Endodermal cell (in vitro differentiated cells): ENCODE results near the gene APBA2. TPM values are rescaled to one million over a fixed set of nuclear protein-coding genes. Genes with fewer than 3 reads are reported as not detected.

Experiments
- DNase-seq: peaks from one replicate; pipeline ENCODE4 v3.0.0-alpha.2; 2017
- H3K27ac ChIP-seq: 2 replicates; pipeline ENCODE4 v1.5.1; 2013; ENCODE audit warnings: mild to moderate bottlenecking, low read depth, low read length, moderate library complexity
- H3K27me3 ChIP-seq: 2 replicates; pipeline ENCODE4 v1.6.1; 2013; ENCODE audit warnings: mild to moderate bottlenecking, low read length, moderate library complexity; ENCODE audit not compliant: insufficient read depth, control insufficient read depth, poor library complexity, severe bottlenecking
- H3K36me3 ChIP-seq: 2 replicates; pipeline ENCODE4 v1.7.0; 2013; ENCODE audit warnings: mild to moderate bottlenecking, low read length, moderate library complexity; ENCODE audit not compliant: control insufficient read depth, insufficient read depth
- H3K4me1 ChIP-seq: one replicate; pipeline ENCODE4 v1.7.0; 2013; ENCODE audit warnings: low read length; ENCODE audit not compliant: control insufficient read depth, insufficient read depth
- H3K4me3 ChIP-seq: 2 replicates; pipeline ENCODE4 v1.5.1; 2013; ENCODE audit warnings: mild to moderate bottlenecking, low read length, moderate library complexity
- H3K9ac ChIP-seq: 2 replicates; pipeline ENCODE4 v1.6.1; 2013; ENCODE audit warnings: mild to moderate bottlenecking, low read length, moderate library complexity; ENCODE audit not compliant: poor library complexity, severe bottlenecking; ENCODE audit errors: extremely low read depth
- H3K9me3 ChIP-seq: 2 replicates; pipeline ENCODE4 v1.6.1; 2013; ENCODE audit warnings: mild to moderate bottlenecking, low read length, moderate library complexity; ENCODE audit not compliant: control insufficient read depth
- H3K27ac Mint-ChIP-seq: 2 replicates; pipeline ENCODE4 v1.8.0; 2020; ENCODE audit warnings: mixed read lengths
- H3K27me3 Mint-ChIP-seq: 2 replicates; pipeline ENCODE4 v1.8.0; 2021; ENCODE audit warnings: mild to moderate bottlenecking, mixed read lengths; ENCODE audit not compliant: insufficient read depth
- H3K36me3 Mint-ChIP-seq: 2 replicates; pipeline ENCODE4 v1.8.0; 2020; ENCODE audit warnings: low read depth, mixed read lengths
- H3K4me1 Mint-ChIP-seq: 2 replicates; pipeline ENCODE4 v1.8.0; 2020; ENCODE audit warnings: mixed read lengths
- H3K4me3 Mint-ChIP-seq: 2 replicates; pipeline ENCODE4 v1.8.0; 2020; ENCODE audit warnings: mild to moderate bottlenecking, moderate library complexity, mixed read lengths
- H3K9me3 Mint-ChIP-seq: 2 replicates; pipeline ENCODE4 v1.8.0; 2020; ENCODE audit warnings: mild to moderate bottlenecking, mixed read lengths
- CTCF ChIP-seq: fragments of 200-600 bp; sonication (generic); conservative IDR thresholded peaks from 2 replicates; pipeline ENCODE4 v1.5.0; 2021; ENCODE audit warnings: antibody characterized with exemption, mild to moderate bottlenecking
- WGBS, 2 experiments: methylation state at CpG; one replicate each; pipeline versions ENCODE4 v1.1.5 to v1.1.7; 2013; ENCODE audit warnings: missing lambda C conversion rate in 2 of 2, mixed read lengths in 1 of 2; ENCODE audit not compliant: insufficient coverage in 1 of 2, insufficient read length in 1 of 2; 5-methylcytosine and 5-hydroxymethylcytosine counted together
- total RNA-seq, 2 donors: library from RNA; stranded (reverse); fragmentation: NEBNext Ultra II Directional in 1 of 2; extraction: Animal tissue kit (Norgen Biotek cat#: 25700) in 1 of 2; gene quantifications; 2 replicates in 1 of 2; 3 replicates in 1 of 2; pipeline ENCODE4 v1.2.1, GENCODE V29; 2021

Gene APBA2
- total RNA-seq, 2 donors from 2014 or later: 27.1 to 27.3 TPM

GRCh38 chr15:29123171-29123570 lies 237.4 kb downstream of the APBA2 start:
- Histone ChIP-seq H3K4me3 (no peak overlapping the region), H3K36me3 (no peaks in the 10 kb centered on the region), H3K27me3 (no peaks in the 10 kb centered on the region), H3K9ac (no peak overlapping the region), H3K27ac (no peak overlapping the region), H3K9me3 (no peaks in the 10 kb centered on the region), H3K4me1 (no peaks in the 10 kb centered on the region)
- Mint-ChIP-seq H3K36me3 (no peaks in the 10 kb centered on the region), H3K27ac (no peak overlapping the region), H3K27me3 (no peaks in the 10 kb centered on the region), H3K4me1 (peaks cover 26% of the 10 kb centered on the region), H3K4me3 (no peak overlapping the region), H3K9me3 (no peaks in the 10 kb centered on the region)
- WGBS, 2 experiments: 90 to 93% methylated on average over 15 to 18 of the region's 18 CpGs
- DNase-seq: no peak
- no peak for TF ChIP-seq CTCF

GRCh38 chr15:29123991-29124390 lies 238.2 kb downstream of the APBA2 start:
- Mint-ChIP-seq H3K4me3 (no peak overlapping the region), H3K27ac (no peak overlapping the region), H3K9me3 (no peaks in the 10 kb centered on the region), H3K4me1 (peaks cover 26% of the 10 kb centered on the region), H3K27me3 (no peaks in the 10 kb centered on the region), H3K36me3 (no peaks in the 10 kb centered on the region)
- no peak for DNase-seq
- Histone ChIP-seq H3K27me3 (no peaks in the 10 kb centered on the region), H3K9ac (no peak overlapping the region), H3K4me3 (no peak overlapping the region), H3K27ac (no peak overlapping the region), H3K4me1 (no peaks in the 10 kb centered on the region), H3K36me3 (no peaks in the 10 kb centered on the region), H3K9me3 (no peaks in the 10 kb centered on the region)
- no peak for TF ChIP-seq CTCF
- 93% methylated on average over 9 of the region's 9 CpGs; no CpG with 5 or more reads in 1 of the 2 experiments for WGBS, 2 experiments

GRCh38 chr15:29124581-29125381 lies 239.0 kb downstream of the APBA2 start:
- no peak overlapping the region for H3K27ac Mint-ChIP-seq
- WGBS, 2 experiments: 79 to 85% methylated on average over 13 to 22 of the region's 22 CpGs
- Histone ChIP-seq H3K9me3 (no peaks in the 10 kb centered on the region), H3K27ac (no peak overlapping the region), H3K9ac (no peak overlapping the region), H3K36me3 (no peaks in the 10 kb centered on the region), H3K4me1 (peaks cover 5% of the 10 kb centered on the region), H3K4me3 (no peak overlapping the region), H3K27me3 (no peaks in the 10 kb centered on the region)
- no peak overlapping the region for H3K4me3 Mint-ChIP-seq
- H3K27me3 Mint-ChIP-seq: no peaks in the 10 kb centered on the region
- peaks cover 31% of the 10 kb centered on the region for H3K4me1 Mint-ChIP-seq
- TF ChIP-seq CTCF: peak; percentile 70
- peak; percentile 75 for DNase-seq
- no peaks in the 10 kb centered on the region for H3K36me3 Mint-ChIP-seq
- H3K9me3 Mint-ChIP-seq: no peaks in the 10 kb centered on the region
